HG03108 (cell line): ENCODE measurements around the gene PTPN20.

Source experiments
- ATAC-seq: cut with Tn5 transposase; IDR thresholded peaks from one replicate; pipeline ENCODE4 v1.9.1; 2021; ENCODE audit warnings: moderate library complexity; ENCODE audit not compliant: unreplicated experiment

The PTPN20 gene

DNA sequence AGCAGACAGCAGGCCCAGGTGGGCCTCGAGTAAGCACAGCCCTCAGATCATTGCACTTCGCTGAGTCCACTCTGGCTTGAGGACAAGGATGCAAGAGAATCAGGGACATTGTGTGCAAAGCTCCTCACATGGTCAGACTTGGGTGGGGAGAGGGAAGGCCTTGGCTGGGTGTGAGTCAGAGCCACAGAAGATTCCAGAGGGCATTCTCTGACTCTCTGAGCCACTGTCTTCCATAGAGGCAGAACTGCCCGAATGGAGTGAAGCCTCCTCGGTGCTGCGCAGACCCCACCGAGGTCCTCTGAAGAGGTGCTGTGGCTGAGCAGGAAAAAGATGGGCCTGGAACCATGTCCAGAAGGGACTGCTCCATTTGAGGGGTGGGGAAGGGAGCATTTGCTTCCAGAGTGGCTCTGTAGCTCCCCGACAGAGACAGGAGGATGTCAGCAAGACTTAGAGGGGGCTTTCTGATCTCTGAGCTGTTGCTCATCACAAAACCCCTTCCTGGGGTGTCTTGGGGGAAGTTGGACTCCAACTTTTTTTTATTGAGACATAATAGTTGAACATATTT lies 120.8 kb downstream of the PTPN20 start:
- no peak for ATAC-seq

DNA sequence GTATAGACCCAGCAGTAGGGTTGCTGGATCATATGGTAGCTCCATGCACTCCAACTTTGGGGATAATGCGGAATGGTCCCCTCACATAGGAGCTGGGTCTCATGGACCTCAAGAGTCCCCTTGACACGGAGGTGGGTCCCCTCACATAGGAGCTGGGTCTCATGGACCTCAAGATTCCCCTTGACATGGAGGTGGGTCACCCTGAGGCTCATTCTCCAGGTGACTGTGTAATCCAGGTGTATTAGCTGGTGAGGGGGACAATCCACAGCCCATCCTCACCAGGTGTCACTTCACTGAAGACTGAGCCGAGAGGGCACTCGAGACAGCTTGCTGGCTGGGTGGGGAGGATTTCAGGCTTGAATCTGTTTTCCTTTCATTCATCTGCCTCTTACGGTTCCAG lies 121.9 kb downstream of the PTPN20 start:
- no peak for ATAC-seq

DNA sequence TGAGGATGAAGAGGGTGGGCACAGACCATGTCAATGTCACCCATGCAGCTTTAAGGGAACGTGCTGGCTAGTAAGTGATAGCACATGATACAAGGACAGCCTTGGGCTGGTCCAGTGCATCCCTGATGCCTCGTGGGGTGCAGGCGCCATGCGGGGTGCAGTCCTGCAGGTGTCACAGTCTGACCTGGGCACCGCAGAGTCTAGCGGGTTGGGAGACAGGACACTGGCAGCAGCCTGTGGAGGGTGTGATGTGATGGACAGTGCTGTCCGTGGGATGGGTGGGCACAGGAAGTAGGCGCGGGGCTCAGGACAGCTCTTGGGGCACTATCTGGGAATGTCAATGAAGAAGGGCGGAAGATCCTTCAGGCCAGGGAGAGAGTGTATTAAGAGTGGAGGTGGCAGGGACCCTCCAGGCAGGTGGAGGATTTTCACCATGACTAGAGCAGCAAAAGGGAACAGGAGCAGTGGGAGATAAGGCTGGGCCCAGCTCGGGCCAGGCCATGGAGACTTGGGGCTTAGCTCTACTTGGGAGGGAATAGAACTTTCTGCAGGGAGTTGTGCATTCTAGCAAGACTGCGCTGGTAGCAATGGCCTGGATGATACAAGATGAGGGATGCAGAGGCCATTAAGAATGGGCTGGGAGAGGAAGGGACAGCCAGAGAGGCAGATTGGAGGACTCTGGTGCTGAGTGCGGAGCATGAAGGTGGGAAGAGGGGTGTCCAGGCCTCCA lies 122.5 kb downstream of the PTPN20 start:
- ATAC-seq, result no peak

DNA sequence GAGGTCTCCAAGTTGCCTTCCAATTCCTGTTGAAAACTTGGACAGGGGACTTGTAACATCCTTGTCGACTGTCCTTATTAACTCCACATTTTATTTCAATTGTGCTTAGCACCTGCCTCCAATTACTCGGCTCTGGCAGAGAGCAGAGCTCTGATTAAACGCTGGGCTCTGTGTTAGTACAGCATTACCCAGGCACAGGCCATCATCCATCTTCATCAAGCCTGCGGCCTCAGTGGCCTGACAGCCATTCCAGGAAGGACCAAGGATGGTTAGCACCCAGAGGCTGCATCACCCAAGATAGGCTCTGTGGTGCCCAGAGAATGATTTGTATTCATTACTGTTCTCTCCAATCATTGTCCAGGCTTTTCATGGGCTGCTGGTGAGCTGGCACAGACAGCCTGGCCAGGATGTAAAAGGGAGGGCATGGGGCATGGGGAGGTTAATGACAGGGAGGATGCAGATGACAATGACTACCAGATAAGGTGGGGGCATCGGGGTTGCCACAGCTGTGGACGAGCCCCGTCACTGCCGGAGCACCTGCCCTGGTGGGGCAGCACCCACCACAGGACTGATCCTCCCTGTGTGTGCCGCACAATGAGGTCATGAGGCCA lies 123.3 kb downstream of the PTPN20 start:
- no peak for ATAC-seq

DNA sequence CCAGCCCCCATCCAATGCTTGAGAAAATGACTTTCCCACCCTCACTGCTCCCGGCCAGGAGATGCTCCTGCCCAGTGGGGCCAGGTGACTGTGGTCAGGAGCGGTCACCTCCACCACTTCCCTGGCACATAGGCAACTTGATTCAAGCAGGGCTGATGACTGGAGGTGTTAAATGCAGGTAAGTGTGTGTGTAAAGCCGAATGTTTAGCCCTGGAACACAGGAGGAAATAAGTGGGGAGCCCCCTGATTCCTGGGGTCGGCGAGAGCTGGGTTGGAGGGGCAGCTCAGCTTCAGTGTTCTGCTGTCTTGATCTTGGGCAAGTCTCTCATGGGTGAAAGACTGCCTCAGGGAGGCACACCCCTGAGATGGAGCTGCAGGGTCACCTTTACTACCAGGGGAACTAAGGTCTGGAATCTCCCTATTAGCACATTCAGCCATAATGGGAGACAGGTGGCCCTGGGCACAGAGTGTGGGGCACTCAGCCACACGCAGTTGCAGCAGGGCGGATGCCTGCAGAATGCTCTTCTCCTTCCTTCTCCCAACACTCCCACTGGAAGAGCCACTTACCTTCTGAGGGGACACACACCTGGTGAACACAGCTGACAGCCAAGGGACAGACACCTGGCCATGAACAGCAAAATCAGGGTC lies 124.1 kb downstream of the PTPN20 start:
- no peak for ATAC-seq

DNA sequence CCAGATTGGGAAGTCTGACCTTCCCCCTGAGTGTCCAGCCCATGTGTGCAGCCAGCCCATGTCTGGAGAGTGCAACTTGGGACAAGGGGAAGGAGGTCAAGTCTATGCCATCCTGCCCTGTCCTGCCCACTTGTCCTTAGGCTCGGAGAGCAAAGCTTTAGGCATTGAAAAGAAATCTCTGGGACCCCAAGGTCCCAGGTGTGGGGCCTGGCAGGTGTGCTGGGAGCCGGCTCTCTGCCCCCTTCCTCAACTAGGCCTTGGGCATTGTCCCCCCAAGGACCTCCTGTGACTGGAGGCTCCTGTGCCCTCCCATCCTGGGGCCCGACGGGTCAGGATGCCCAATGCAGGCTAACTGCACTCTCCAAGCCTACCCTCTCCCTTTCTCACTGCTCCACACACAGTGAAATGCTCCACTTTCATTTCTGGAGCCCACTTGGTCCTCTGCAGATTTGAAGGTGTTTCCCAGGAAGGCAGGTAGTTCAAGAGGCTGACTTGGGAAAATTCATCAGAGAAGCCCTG lies 124.7 kb downstream of the PTPN20 start:
- ATAC-seq, result no peak

DNA sequence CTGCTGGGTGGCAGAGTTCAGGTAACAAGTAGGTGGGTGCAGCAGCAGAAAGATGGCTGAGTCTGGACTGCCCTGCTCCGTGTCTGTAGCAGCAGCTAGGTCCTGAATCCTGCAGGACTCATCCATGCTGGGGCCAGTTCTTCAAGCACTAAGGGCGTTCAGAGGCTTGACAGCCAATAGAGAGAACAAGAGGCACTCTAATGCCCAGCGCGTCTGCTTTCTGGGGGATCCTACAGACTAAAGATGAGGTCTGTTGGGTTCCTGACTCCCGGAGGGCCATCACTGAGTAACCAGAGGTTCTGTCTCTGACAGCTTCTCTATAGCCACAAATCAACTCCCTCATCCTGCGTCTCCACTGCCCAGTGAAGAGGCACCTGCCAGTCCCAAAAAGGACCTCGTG lies 125.5 kb downstream of the PTPN20 start:
- ATAC-seq, result no peak

DNA sequence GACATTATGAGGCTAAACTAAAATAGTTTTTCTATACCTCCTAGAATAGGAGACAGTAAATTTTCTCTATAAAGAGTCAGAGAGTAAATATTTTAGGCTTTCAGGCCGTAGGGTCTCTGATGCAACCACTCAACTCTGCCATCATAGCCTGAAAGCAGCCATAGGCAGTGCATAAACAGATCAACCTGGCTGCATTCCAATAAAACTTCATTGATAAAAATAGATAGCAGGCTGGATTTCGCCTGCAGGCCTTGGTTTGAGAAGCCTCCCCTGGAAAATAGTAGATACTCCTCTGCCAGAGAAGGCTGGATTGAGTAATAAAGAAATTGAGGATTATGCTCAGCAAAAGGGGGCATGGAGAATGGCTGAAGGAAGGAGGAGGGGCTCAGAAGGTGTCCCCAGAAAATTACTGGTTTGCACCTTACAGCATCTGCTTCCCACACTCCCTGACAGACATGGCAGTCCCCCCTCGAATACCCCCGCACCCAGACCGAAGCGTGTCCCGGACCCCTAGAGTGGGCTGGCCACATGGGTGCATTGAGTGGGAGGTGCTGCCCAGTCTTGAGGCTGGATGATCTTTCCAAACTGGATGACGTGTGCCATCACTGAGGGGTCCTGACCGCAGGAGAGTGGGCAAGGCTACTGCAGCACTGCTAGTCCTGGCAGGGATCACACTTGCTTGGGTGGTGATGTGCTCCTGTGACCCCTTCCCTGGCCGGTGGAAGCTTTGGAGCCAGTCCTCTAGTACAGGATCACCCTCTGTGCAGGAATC lies 126.6 kb downstream of the PTPN20 start:
- ATAC-seq, result no peak

DNA sequence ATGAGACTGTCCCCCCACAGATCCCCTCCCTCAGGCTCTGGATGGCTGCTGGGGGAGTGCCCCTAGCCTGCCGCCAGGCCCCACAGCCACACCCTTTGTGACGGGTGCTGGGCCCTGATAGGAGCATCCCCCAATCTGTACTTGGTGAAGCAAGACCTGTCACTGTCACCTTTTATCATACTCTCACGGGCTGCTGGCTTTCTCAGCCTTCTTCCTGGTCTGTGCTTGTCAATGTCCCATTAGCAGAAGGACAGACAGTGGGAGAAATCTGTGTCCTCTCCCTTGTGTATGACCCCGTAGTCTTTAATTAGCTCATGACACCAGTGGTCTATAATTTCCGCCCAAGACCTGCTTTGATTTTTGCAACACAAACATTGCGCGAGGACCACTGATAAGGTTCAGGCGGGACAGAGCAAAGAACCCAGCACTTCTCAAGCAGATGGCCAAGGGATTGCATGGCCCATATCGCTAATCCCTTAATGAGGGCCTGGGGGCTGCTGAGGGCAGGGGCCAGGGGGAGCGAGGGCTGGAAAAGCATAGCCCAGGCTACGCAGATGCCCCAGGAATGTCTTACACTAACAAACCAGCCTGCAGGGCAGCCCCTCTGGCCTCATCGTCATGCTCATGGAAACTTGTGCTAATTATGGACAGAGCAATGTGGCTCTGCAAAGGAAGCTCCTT lies 127.8 kb downstream of the PTPN20 start:
- no peak for ATAC-seq

DNA sequence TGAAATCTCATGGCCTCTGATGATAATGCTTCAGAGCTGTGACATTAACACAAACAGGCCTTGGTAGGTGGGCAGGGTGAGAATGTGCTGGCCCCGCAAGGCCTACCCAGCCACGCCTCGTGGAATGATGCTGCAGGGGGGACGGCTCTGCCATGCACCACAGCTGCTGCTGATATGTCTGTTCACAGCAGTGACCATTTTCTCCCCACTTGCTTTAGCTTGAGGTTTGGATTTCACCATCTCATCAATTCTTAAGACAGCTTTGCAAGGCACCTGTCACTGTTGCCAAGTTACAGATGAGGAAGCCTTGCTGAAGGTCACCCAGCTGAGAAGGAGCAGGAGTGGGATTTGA lies 128.3 kb downstream of the PTPN20 start:
- no peak for ATAC-seq

DNA sequence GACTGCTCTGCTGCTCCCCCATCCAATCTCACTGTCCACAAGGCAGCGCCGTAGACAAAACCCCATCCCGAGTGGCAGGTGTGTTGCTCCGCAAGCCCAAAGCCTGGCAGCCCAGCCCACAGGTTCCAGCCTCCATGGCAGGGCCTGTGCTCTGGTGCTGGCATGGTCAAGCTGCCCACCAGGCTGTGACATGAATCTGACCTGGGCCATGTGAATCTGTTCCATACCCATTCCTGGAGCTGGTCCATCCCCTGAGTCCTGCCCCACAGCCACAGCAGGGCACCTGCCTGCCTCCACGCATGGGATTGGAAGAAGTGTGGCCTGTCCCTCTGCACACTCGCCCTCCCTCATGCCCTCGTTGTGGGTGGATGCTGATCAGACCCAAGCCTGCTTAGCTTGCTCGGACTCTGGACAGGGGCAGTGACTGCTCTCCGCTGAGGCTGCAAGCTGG lies 128.8 kb downstream of the PTPN20 start:
- no peak for ATAC-seq

DNA sequence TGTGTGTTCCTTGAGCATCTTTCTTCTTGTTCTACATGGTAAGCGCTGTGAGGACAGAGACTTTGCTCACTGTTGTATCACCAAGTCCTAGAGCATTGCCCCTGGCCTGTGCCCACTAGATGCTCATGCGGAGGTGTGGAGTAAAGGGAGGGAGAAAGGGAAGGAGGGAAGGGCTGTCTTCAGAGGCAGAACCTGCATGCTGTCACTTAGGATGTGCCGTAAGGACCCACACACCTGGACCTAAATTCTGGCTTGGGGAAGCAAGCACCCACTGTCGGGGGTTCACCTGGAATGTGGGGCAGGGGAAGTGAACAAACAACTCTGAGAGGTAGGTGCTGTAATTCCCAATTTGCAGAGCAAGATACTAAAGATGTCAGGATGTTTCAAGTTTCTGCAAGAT lies 129.5 kb downstream of the PTPN20 start:
- no peak for ATAC-seq

DNA sequence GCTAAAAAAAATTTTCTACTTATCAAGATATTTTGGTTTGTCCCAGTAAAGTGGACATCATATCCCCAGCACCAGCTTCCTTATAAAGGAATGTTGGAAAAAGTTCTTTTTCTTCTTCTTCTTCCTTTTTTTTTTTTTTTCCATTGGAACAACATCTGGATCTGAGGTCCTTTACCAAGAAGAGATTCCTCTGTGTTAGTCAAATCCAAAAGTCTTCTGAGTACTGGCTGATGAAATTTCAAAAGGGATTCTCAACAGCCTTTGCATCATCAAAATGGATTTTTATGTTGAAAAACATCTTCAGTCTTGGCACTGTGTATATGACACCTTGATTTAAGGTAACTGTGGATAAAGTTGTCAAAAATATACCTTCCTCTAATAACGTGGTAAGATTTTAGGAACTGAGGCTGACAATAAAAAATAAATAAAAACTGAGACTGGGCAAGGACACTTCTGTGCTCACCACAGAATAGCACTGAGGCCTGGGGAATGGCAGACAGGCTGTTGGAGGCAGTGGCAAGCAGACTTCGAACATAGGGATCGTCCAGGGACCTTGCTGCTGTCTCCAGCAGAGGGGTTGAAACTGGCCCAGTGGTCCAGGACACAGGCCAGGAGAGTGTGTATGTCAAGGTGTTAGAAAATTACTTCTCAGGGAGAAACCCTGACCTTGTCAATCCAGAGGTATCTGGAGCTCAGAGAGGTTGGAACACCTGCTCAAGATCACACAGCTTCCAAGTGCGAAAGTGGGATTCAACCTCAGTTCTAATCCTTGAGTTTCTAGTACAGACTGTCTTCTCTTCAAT lies 130.4 kb downstream of the PTPN20 start:
- no peak for ATAC-seq

DNA sequence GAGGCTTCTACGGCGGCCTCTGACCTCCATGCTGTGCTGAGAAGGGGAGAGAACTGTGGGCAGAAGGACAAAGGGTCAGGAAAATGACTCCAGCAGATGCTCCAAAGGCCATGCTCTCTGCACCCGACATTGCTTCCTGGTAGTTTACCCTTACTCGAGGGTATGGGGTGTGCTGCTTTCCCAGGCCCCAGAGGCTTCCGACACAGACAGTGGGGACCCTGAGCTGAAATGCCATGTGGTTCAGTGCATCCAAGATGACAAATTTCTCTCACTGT lies 130.9 kb downstream of the PTPN20 start:
- no peak for ATAC-seq

DNA sequence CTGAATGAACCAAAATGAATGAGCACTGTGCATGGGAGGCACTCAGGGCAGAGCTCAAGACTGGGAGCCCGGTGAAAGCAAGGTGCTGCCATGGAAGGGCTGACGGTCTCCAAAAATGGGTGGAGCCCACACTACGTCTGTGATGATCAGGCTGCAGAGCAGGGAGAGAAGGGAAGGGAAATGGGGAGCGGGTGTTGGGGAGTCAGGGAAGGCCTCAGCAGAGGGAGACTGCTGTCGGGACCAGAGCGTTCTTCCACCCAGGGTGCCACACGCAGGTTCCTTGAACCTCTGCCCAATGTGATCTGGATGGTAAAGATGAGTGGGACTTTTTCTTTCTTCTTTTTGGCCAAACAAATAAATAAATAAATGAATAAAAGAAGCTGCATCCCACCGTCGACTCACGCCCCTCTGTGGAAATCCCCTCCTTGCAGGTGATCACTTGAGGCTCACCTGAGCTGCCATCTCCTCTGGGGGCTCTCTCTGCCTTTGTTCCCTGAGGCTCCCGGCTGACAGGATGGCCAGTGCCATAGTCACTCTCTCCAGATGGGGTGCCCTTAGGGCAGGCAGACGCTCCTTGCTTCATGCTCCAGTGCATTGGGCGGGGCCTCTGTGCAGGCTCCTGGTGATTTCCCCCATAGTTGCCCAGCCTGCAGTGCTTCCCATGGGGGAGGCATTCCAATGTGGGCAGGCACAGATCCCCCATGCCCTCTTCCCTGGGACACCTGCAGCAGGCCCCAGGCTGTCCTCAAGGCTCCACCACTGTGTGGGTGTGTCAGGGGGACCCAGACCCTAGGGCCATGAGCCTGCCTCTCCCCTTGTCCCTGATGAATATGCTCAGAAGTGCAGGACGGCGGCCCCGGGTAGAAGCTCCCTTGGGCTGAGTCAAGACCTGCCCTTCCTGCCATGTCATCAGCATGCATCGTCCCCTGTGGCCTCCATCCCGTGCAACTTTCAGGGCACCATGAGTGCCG lies 131.8 kb downstream of the PTPN20 start:
- no peak for ATAC-seq

DNA sequence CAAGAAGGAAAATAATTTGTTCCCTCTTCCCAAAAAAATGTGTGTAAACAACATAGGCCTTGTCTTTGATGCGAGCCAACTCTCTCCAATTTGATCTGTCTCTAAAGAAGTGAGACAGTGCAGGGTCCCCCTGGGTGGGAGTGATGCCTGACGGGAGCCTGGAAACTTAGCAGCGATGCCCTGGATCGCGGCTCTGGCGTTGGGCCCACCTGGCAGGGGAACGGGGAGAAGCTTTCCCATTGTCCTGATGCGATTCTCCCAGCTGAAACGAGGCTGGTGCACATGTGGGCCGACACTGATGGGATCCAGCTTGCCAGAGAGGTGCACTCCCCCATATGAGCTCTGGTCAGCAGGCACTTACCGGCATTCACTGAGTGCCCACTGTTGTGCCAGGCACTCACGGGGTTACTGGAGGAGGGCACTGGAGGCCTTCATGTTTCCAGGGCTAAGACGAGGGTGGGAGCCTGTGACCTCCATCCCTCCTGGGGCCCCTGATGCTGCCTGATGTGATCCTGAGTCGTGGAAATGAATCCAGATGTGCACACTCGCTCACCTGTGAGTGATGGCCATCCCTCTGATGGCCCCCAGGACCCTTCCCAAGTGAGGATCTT lies 132.8 kb downstream of the PTPN20 start:
- ATAC-seq, result no peak

DNA sequence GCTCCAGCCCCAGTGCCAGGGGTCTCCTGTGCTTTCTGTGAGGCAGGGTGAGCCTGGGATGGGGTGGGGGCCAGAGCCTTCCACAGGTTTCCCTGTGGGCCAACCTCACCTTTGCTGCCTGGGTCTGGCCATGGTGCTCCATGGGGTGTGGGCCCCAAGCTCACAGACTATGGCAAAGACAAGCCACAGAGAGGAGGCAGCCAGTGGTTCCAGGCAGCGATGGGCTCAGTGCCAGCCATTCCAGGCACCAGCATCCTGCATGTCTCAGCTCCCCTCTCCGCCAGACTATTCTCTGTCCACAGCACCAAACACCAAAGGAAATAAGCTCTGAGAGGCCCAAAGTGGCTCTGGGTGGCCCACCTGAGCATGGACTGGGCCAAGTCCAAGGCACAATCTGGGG lies 133.5 kb downstream of the PTPN20 start:
- ATAC-seq, result no peak

DNA sequence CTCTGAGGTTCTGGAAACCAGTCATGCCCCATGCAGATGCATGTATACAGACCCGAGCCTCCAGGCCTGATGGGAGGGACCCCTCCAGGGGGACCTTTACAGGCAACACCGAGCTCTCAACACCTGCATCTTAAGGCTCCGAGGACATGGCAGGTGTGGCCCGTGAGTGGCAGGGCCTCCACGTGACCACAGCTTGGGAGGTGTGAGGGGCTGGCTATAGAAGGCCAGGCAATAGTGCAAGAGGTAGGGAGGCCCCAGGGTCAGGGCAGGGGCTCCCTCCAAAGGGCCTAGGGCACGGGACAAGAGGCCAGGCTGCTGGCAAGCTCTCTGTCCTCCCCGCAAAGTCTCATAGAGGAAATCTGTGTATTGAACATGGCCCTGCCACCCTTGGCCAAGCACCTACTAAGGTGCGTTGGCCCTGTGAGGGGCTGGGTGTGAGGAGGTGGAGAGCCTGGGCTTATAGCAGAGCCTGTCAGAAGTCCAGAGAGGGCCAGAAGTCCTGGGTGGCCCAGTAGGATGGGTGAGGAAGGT lies 134.2 kb downstream of the PTPN20 start:
- ATAC-seq, result no peak
